ENCODE data around the gene ERMARD.
A peak's percentile ranks its signal among the peaks of the same experiment; 100 is the strongest.

The ERMARD gene

DNA sequence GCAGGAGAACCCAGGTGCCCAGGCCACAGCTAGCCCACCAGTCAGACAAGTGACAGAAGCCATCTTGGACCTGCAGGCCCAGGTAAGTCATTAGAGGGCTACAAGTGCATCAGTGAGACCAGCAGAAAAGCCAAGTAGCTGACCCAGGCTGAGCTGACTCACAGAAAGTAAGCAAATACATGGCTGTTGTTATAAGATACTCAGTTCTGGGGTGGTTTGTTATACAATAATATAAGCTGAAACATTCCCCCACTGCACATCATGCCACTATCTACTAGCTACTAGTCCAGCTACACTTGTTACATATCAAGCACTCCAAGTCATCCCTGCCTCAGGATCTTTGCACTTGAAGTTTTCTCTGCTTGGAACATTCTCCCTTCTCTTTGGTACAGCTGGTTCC, 10.1 kb upstream of the ERMARD start:
- Histone ChIP-seq H2AFZ (ENCODE audit: insufficient read depth, low read length, poor library complexity) (no peak overlapping the region), H3K14ac (ENCODE audit: low read length) (no peak overlapping the region), H3K27ac (ENCODE audit: low read depth, low read length) (no peak overlapping the region), H3K79me2 (ENCODE audit: control insufficient read depth, insufficient read depth, low read length, poor library complexity) (no peaks in the 10 kb centered on the region), H4K12ac (ENCODE audit: low read depth, low read length) (no peak overlapping the region), H3K4me3 (ENCODE audit: low read depth, low read length) (no peak overlapping the region), H3K36me3 (ENCODE audit: control insufficient read depth in 1 of 2, insufficient read depth in 2 of 2, low read length in 2 of 2) (no peaks in the 10 kb centered on the region), H3K18ac (ENCODE audit: low read length) (no peak overlapping the region), H2BK5ac (ENCODE audit: low read depth, low read length, poor library complexity) (no peak overlapping the region), H2BK120ac (ENCODE audit: insufficient read depth, low read length, poor library complexity) (no peak overlapping the region), H2AK5ac (ENCODE audit: low read length) (no peak overlapping the region), H2BK12ac (ENCODE audit: low read length) (no peak overlapping the region), H3K4me2 (ENCODE audit: low read length) (no peak overlapping the region), H3K27me3 (ENCODE audit: insufficient read depth, low read length) (no peaks in the 10 kb centered on the region), H3K23ac (ENCODE audit: low read length) (no peak overlapping the region), H3K9ac (ENCODE audit: low read length) (no peak overlapping the region), H3K79me1 (ENCODE audit: low read length) (no peaks in the 10 kb centered on the region), H3K4me1 (ENCODE audit: control insufficient read depth in 1 of 2, insufficient read depth in 2 of 2, low read length in 2 of 2) (no peaks in the 10 kb centered on the region), H4K91ac (ENCODE audit: low read depth, low read length) (no peak overlapping the region), H3K9me3 (ENCODE audit: insufficient read depth, low read depth, low read length) (no peaks in the 10 kb centered on the region), H3K4ac (ENCODE audit: low read depth, low read length) (no peak overlapping the region), H4K8ac (ENCODE audit: low read depth, low read length) (no peak overlapping the region)
- no peak for DNase-seq

DNA sequence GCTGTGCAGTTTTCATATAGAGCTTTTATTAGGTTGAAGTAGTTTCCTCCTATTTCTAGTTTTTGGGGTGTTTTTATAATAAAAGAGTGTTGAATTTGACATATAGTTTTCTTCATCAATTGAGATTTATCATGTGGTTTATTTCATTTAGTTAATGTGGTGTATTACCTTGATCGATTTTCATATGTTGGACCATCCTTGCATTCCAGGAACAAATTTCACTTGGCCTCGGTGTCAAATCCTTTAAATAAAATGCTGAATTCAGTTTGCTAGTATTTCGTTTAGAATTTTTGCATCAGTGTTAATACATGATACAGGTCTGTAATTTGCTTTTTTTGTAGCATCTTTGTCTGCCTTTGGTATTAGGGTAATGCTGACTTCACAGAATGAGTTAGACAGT, 6.0 kb upstream of the ERMARD start:
- no peak overlapping the region for H2AFZ ChIP-seq (ENCODE audit: insufficient read depth, low read length, poor library complexity)
- no peaks in the 10 kb centered on the region for H3K27me3 ChIP-seq (ENCODE audit: insufficient read depth, low read length)
- H2BK120ac ChIP-seq (ENCODE audit: insufficient read depth, low read length, poor library complexity): no peak overlapping the region
- no peak overlapping the region for H3K4me2 ChIP-seq (ENCODE audit: low read length)
- H3K9me3 ChIP-seq (ENCODE audit: insufficient read depth, low read depth, low read length): no peaks in the 10 kb centered on the region
- H3K36me3 ChIP-seq (ENCODE audit: control insufficient read depth in 1 of 2, insufficient read depth in 2 of 2, low read length in 2 of 2): no peaks in the 10 kb centered on the region
- H3K4me1 ChIP-seq (ENCODE audit: control insufficient read depth in 1 of 2, insufficient read depth in 2 of 2, low read length in 2 of 2): no peaks in the 10 kb centered on the region
- H2BK12ac ChIP-seq (ENCODE audit: low read length): no peak overlapping the region
- no peak overlapping the region for H4K8ac ChIP-seq (ENCODE audit: low read depth, low read length)
- no peak overlapping the region for H3K4ac ChIP-seq (ENCODE audit: low read depth, low read length)
- no peak overlapping the region for H2BK5ac ChIP-seq (ENCODE audit: low read depth, low read length, poor library complexity)
- no peak overlapping the region for H2AK5ac ChIP-seq (ENCODE audit: low read length)
- no peak overlapping the region for H3K23ac ChIP-seq (ENCODE audit: low read length)
- no peak overlapping the region for H3K4me3 ChIP-seq (ENCODE audit: low read depth, low read length)
- DNase-seq: no peak
- no peak overlapping the region for H3K18ac ChIP-seq (ENCODE audit: low read length)
- H3K9ac ChIP-seq (ENCODE audit: low read length): no peak overlapping the region
- no peak overlapping the region for H3K27ac ChIP-seq (ENCODE audit: low read depth, low read length)
- no peak overlapping the region for H4K91ac ChIP-seq (ENCODE audit: low read depth, low read length)
- H3K79me1 ChIP-seq (ENCODE audit: low read length): no peaks in the 10 kb centered on the region
- WGBS (ENCODE audit: extremely low coverage, insufficient coverage, insufficient read length): no CpG with 5 or more reads among the region's 3 CpGs
- H4K12ac ChIP-seq (ENCODE audit: low read depth, low read length): no peak overlapping the region
- no peaks in the 10 kb centered on the region for H3K79me2 ChIP-seq (ENCODE audit: control insufficient read depth, insufficient read depth, low read length, poor library complexity)
- H3K14ac ChIP-seq (ENCODE audit: low read length): no peak overlapping the region

DNA sequence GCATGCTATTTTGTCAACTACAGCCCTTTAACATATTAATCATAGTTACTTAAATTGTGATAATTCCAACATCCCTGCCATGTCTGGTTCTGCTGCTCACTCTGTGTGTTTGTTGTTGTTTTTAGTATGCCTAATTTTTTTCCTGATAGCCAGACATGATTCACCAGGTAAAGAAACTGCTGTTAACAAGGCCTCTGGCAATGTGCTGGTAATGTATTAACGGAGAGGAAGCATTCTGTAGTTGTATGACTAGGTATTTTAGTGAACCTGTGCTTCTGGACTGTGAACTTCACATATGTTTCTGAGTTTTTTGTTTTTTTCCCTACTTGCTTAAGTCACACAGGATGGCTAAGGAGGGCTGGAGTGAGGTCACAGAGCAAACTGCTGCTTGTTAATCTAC, 4.9 kb upstream of the ERMARD start:
- no peak overlapping the region for H3K4me3 ChIP-seq (ENCODE audit: low read depth, low read length)
- no peak overlapping the region for H3K18ac ChIP-seq (ENCODE audit: low read length)
- DNase-seq: peak in 1 of 2 donors; percentile 42
- no peaks in the 10 kb centered on the region for H3K36me3 ChIP-seq (ENCODE audit: control insufficient read depth in 1 of 2, insufficient read depth in 2 of 2, low read length in 2 of 2)
- no peak overlapping the region for H3K4ac ChIP-seq (ENCODE audit: low read depth, low read length)
- H3K23ac ChIP-seq (ENCODE audit: low read length): no peak overlapping the region
- H3K79me1 ChIP-seq (ENCODE audit: low read length): peaks cover 5% of the 10 kb centered on the region
- H3K4me1 ChIP-seq (ENCODE audit: control insufficient read depth in 1 of 2, insufficient read depth in 2 of 2, low read length in 2 of 2): no peaks in the 10 kb centered on the region
- no peak overlapping the region for H3K27ac ChIP-seq (ENCODE audit: low read depth, low read length)
- H4K12ac ChIP-seq (ENCODE audit: low read depth, low read length): no peak overlapping the region
- H2BK5ac ChIP-seq (ENCODE audit: low read depth, low read length, poor library complexity): no peak overlapping the region
- H4K8ac ChIP-seq (ENCODE audit: low read depth, low read length): no peak overlapping the region
- H2AFZ ChIP-seq (ENCODE audit: insufficient read depth, low read length, poor library complexity): no peak overlapping the region
- no peaks in the 10 kb centered on the region for H3K27me3 ChIP-seq (ENCODE audit: insufficient read depth, low read length)
- H4K91ac ChIP-seq (ENCODE audit: low read depth, low read length): no peak overlapping the region
- no peak overlapping the region for H2BK120ac ChIP-seq (ENCODE audit: insufficient read depth, low read length, poor library complexity)
- no peak overlapping the region for H3K14ac ChIP-seq (ENCODE audit: low read length)
- H2AK5ac ChIP-seq (ENCODE audit: low read length): no peak overlapping the region
- H3K9ac ChIP-seq (ENCODE audit: low read length): no peak overlapping the region
- H3K9me3 ChIP-seq (ENCODE audit: insufficient read depth, low read depth, low read length): no peaks in the 10 kb centered on the region
- WGBS (ENCODE audit: extremely low coverage, insufficient coverage, insufficient read length): no CpG with 5 or more reads among the region's 1 CpG
- H2BK12ac ChIP-seq (ENCODE audit: low read length): no peak overlapping the region
- no peak overlapping the region for H3K4me2 ChIP-seq (ENCODE audit: low read length)
- peaks cover 4% of the 10 kb centered on the region for H3K79me2 ChIP-seq (ENCODE audit: control insufficient read depth, insufficient read depth, low read length, poor library complexity)

DNA sequence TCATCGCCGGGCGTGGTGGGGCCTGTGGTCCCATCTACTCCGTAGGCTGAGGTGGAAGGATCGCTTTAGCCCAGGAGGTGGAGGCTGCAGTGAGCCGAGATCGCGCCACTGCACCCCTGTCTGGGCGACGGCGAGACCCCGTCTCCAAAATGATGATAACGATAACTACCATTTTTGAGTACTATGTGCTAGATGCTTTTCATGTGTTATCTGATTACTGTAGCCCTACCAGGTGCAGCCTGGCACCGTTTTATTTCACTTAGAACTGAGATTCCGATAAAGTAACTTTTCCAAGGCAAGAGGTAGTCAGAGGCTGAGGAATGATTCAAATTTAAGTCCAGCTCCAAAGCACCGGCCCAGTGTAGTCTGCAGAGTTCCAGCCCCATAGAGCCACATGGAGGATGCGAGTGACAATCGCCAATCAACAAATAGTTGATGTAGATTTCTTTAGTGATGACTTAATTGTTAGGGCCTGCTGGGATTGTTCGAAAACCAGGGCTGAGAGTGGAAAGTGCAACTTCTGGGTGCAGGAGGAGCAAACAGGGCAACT, 727 bp downstream of the ERMARD start:
- peak overlapping the region; percentile 52 for H2BK5ac ChIP-seq (ENCODE audit: low read depth, low read length, poor library complexity)
- H3K4me2 ChIP-seq (ENCODE audit: low read length): peak overlapping the region; percentile 85
- H4K8ac ChIP-seq (ENCODE audit: low read depth, low read length): peak overlapping the region; percentile 93
- peak overlapping the region; percentile 91 for H3K14ac ChIP-seq (ENCODE audit: low read length)
- peaks cover 10% of the 10 kb centered on the region for H3K79me1 ChIP-seq (ENCODE audit: low read length)
- H3K36me3 ChIP-seq (ENCODE audit: control insufficient read depth in 1 of 2, insufficient read depth in 2 of 2, low read length in 2 of 2): peaks cover 0 to 5% of the 10 kb centered on the region in 2 experiments
- H3K27me3 ChIP-seq (ENCODE audit: insufficient read depth, low read length): no peaks in the 10 kb centered on the region
- H3K18ac ChIP-seq (ENCODE audit: low read length): peak overlapping the region; percentile 52
- H2BK120ac ChIP-seq (ENCODE audit: insufficient read depth, low read length, poor library complexity): peak overlapping the region; percentile 55
- no CpG with 5 or more reads among the region's 19 CpGs for WGBS (ENCODE audit: extremely low coverage, insufficient coverage, insufficient read length)
- peak in 1 of 2 donors; percentile 2 for DNase-seq
- H4K12ac ChIP-seq (ENCODE audit: low read depth, low read length): peak overlapping the region; percentile 82
- no peaks in the 10 kb centered on the region for H3K9me3 ChIP-seq (ENCODE audit: insufficient read depth, low read depth, low read length)
- H2AK5ac ChIP-seq (ENCODE audit: low read length): peak overlapping the region; percentile 42
- H3K4ac ChIP-seq (ENCODE audit: low read depth, low read length): peak overlapping the region; percentile 41
- peak overlapping the region; percentile 87 for H4K91ac ChIP-seq (ENCODE audit: low read depth, low read length)
- peak overlapping the region; percentile 88 for H2AFZ ChIP-seq (ENCODE audit: insufficient read depth, low read length, poor library complexity)
- H2BK12ac ChIP-seq (ENCODE audit: low read length): no peak overlapping the region
- no peak overlapping the region for H3K23ac ChIP-seq (ENCODE audit: low read length)
- H3K27ac ChIP-seq (ENCODE audit: low read depth, low read length): peak overlapping the region; percentile 85
- peaks cover 3 to 5% of the 10 kb centered on the region in 2 experiments for H3K4me1 ChIP-seq (ENCODE audit: control insufficient read depth in 1 of 2, insufficient read depth in 2 of 2, low read length in 2 of 2)
- peaks cover 8% of the 10 kb centered on the region for H3K79me2 ChIP-seq (ENCODE audit: control insufficient read depth, insufficient read depth, low read length, poor library complexity)
- peak overlapping the region; percentile 97 for H3K9ac ChIP-seq (ENCODE audit: low read length)
- H3K4me3 ChIP-seq (ENCODE audit: low read depth, low read length): peak overlapping the region; percentile 98
